Activated naive CD8-positive, alpha-beta T cell treated with anti-CD3 and anti-CD28 coated beads, Interleukin-2, amount 50 U/mL, for 24 hours (primary cell): ENCODE data around the gene INHBB.
"Not testable (repeated sequence)": the region's sequence is repeated elsewhere in the genome, so short reads cannot be mapped to it uniquely, and the experiment has no call there.

Experiments used
- ATAC-seq: fragments of 150-1000 bp; cut with Tn5 transposase; one replicate; pipeline ENCODE4 v1.10.0; 2021
- DNase-seq: peaks from one replicate; pipeline ENCODE4 v3.0.0; 2021
- H3K27ac Mint-ChIP-seq: one replicate; pipeline ENCODE4 v1.8.0; 2021; ENCODE audit warnings: mild to moderate bottlenecking, mixed read lengths
- H3K27me3 Mint-ChIP-seq: one replicate; pipeline ENCODE4 v1.8.0; 2021; ENCODE audit warnings: mixed read lengths
- H3K36me3 Mint-ChIP-seq: one replicate; pipeline ENCODE4 v1.8.0; 2021; ENCODE audit warnings: low read depth, mixed read lengths
- H3K4me1 Mint-ChIP-seq: one replicate; pipeline ENCODE4 v1.8.0; 2021; ENCODE audit warnings: mixed read lengths
- H3K4me3 Mint-ChIP-seq: one replicate; pipeline ENCODE4 v1.8.0; 2021; ENCODE audit warnings: mild to moderate bottlenecking, moderate library complexity, mixed read lengths
- H3K9me3 Mint-ChIP-seq: one replicate; pipeline ENCODE4 v1.8.0; 2021; ENCODE audit warnings: mixed read lengths

The INHBB gene

DNA sequence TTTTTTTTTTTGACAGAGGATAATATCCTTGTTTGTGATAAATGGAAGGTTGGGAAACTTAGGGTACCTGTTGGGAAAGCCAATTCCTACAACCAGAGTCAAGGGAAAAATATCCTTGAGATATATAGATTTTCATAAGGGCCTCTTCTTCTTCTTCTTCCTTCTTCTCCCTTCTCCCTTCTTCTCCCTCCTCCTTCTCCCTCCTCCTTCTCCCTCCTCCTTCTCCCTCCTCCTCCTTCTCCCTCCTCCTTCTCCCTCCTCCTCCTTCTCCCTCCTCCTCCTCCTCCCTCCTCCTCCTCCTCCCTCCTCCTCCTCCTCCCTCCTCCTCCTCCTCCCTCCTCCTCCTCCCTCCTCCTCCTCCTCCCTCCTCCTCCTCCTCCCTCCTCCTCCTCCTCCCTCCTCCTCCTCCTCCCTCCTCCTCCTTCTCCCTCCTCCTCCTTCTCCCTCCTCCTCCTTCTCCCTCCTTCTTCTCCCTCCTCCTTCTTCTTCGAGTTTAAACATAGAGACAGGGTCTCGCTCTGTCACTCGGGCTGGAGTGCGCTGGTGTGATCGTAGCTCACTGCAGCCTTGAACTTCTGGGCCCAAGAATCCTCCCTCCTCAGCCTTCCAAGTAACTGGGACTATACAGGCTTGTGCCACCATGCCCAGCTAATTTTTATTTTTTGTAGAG, 24.9 kb upstream of the INHBB start:
- H3K27me3 Mint-ChIP-seq, ATAC-seq, DNase-seq, H3K9me3 Mint-ChIP-seq, H3K36me3 Mint-ChIP-seq, H3K4me3 Mint-ChIP-seq, H3K4me1 Mint-ChIP-seq, H3K27ac Mint-ChIP-seq: not testable (repeated sequence)

DNA sequence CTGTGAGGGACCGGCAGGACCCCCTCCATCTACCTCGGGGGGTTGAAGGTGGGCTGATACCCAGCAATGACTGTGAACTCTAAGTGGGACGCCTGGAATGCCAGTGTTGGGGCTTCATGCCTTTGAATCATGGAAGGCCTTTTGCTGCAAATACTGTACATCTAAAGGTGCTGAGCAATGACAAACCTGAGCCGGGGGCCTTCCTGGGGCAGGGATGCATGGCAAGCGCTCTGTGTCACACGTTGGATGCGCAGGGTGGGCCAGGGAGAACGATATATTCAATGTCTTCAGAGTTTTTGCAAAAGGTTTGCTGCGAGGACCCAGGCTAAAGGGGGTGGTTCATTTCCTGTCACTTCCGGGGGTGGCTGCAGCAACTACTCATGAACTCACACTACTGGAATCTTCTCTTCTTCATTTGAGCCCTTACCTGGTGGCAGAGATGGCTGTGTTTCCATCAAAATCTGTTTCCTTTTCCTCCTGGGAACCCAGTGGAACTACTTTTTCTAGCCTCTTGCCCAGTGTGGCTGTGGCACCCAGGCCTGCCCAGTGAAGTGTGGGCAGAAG, 24.1 kb upstream of the INHBB start:
- Mint-ChIP-seq H3K4me1 (peaks cover 3% of the 10 kb centered on the region), H3K27ac (no peak overlapping the region), H3K27me3 (no peaks in the 10 kb centered on the region), H3K4me3 (no peak overlapping the region), H3K9me3 (no peaks in the 10 kb centered on the region), H3K36me3 (no peaks in the 10 kb centered on the region)
- no peak for ATAC-seq
- DNase-seq: no peak

DNA sequence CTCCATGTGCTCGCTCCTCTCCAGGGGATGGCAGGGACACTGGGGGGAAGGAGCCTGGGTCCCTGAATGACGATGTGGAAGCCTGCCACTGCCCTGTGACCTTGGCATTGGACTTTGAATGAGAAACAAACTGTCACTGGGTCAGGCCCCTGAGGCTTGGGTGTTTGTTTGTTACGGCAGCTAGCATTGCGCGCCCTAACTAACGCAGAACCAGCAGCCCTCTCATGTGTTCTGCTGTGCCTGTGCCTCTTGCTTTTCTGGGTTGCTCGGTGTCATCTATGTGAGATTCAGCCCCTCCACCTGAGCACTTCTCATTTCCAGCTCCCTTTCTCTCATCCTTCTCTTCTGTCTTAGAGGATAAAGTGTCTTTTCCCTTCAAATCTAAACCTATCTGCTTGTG, 23.6 kb upstream of the INHBB start:
- no peak overlapping the region for H3K4me3 Mint-ChIP-seq
- ATAC-seq: no peak
- H3K9me3 Mint-ChIP-seq: no peaks in the 10 kb centered on the region
- peaks cover 3% of the 10 kb centered on the region for H3K4me1 Mint-ChIP-seq
- H3K27ac Mint-ChIP-seq: no peak overlapping the region
- no peak for DNase-seq
- H3K36me3 Mint-ChIP-seq: no peaks in the 10 kb centered on the region
- H3K27me3 Mint-ChIP-seq: no peaks in the 10 kb centered on the region

DNA sequence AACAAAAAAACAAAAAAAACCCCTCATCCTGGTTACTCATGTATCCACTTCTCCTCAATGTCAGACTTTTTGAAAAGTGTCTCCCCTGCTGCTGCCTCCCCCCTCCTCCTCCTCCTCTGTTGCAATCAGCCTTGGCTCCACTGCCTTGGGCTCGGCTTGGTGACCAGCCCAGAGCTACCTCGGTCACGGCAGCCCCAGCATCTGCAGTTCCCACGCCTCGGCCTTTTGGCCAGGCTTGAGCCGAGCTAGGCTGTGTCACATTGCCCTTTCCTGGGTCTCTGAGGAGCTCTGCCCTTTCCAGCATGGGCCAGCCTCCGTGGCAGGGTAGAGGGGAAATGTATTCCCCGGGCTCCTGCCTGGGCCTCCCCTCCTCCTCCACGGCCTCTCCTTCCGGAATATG, 22.7 kb upstream of the INHBB start:
- Mint-ChIP-seq H3K27me3 (peaks cover 1% of the 10 kb centered on the region), H3K4me3 (no peak overlapping the region), H3K36me3 (no peaks in the 10 kb centered on the region), H3K4me1 (peaks cover under 1% of the 10 kb centered on the region), H3K9me3 (no peaks in the 10 kb centered on the region), H3K27ac (no peak overlapping the region)
- ATAC-seq: no peak
- no peak for DNase-seq

DNA sequence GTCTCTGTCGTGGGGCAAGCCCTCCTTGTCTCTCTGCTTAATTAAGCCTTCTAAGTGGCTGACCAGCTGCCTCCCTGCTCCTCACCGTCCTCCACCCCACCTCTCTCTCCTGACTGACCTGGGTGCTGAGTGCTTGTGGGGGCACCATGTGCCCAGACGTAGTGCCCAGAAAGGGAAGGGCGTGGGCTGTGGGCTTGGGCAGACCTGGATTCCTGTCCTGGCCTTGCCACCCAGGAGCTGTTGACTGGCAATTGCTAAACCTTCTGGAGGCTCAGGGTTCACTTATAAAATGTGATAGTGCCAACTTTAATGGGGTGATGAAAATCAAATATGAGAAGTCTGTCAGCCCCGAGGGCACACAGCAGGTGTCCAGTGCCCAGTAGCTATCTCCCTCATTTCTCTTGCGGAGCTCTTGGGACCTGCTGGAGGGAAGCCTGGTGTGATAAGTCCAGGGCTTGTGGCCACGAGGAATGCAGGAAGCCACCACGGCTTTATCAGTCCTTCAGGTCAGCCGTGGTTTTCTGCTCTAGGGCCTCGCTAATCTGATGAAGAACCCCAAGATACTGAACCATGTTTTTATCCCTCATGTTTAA, 22.0 kb upstream of the INHBB start:
- ATAC-seq (no peak), DNase-seq (no peak)
- no peaks in the 10 kb centered on the region for H3K36me3 Mint-ChIP-seq
- no peaks in the 10 kb centered on the region for H3K4me1 Mint-ChIP-seq
- H3K9me3 Mint-ChIP-seq: no peaks in the 10 kb centered on the region
- H3K27ac Mint-ChIP-seq: no peak overlapping the region
- peaks cover 1% of the 10 kb centered on the region for H3K27me3 Mint-ChIP-seq
- no peak overlapping the region for H3K4me3 Mint-ChIP-seq

DNA sequence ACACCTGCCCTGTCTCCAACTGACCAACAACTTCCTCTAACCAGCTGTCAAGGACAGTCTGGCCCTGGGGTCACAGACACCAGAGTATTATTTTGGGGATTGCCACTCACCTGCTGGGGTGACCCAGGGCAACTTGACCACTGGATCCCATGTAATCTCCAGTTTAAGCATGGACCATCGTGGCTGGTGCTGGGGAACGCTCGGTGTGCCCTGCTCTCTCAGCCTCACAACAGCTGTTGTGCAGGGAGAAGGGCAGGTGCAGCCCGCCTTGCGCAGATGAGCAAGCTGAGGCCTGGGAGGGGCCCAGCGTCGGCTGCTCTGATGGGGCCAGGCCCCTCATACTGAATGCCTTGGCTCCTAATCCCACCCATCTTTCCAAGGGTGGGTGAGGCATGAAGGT, 21.0 kb upstream of the INHBB start:
- Mint-ChIP-seq H3K36me3 (no peaks in the 10 kb centered on the region), H3K4me1 (no peaks in the 10 kb centered on the region), H3K27ac (no peak overlapping the region), H3K27me3 (peaks cover 1% of the 10 kb centered on the region), H3K9me3 (no peaks in the 10 kb centered on the region), H3K4me3 (no peak overlapping the region)
- ATAC-seq (no peak), DNase-seq (no peak)

DNA sequence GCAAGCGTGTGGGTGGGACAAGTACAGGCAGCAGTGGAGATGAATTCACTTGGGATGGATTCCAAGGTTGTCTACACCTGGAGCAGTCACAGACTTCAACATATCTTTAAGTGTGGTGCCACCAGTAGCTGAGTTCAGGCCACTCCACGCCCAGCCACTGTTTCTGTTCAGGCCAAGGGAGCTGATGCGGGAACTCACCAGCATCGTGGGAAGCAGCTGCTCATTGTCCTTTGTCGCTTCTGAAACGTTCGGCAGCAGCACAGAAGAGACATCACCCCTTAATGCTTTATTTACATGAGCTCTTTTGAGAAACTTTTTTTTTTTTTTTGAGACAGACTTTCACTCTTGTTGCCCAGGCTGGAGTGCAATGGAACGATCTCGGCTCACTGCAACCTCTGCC, 19.9 kb upstream of the INHBB start:
- no peak overlapping the region for H3K27ac Mint-ChIP-seq
- H3K4me3 Mint-ChIP-seq: no peak overlapping the region
- H3K27me3 Mint-ChIP-seq: peaks cover 3% of the 10 kb centered on the region
- DNase-seq (no peak), ATAC-seq (no peak)
- no peaks in the 10 kb centered on the region for H3K4me1 Mint-ChIP-seq
- no peaks in the 10 kb centered on the region for H3K36me3 Mint-ChIP-seq
- no peaks in the 10 kb centered on the region for H3K9me3 Mint-ChIP-seq

DNA sequence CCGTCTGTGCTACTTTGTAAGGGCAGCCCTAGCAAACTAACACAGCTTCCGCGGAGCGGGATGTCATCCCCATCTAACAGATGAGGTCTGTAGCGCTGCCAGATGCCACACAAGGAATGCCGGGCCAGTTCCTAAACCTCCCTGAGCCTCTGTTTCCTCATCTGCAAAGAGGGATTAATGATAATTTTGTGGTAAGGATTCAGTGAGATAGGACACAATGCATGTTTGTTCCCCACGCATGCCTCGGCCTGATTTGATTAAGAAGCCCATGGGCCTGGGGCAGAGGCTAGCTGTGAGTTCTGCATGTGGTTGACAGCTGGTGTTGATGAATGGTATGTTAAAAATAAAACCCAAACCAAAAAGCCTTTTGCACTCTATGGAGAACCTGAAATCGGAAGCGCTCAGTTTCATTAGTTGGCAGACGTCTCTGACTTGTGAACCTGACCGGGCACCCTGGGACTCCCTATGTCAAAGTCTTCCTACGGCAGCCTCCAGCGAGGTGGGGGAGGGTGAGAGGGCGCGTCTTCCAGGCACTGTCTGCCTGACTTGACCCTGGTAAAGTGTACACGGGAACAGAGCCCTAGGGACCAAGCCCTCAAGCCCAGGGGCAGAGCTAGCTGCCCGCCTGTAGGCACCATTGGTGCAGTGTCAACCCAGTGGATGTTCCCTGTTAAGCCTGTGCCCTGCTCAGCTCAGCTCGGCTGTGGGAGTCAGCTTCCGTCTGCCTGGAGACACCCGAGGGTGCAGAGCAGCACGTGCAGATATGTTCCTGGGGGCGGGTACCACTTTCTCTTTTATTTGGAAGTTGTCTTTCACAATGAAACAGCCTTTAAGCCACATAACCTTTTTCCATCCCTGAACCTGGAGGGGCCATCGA, 14.8 kb upstream of the INHBB start:
- no peaks in the 10 kb centered on the region for H3K9me3 Mint-ChIP-seq
- no peak overlapping the region for H3K4me3 Mint-ChIP-seq
- ATAC-seq (no peak), DNase-seq (no peak)
- no peaks in the 10 kb centered on the region for H3K4me1 Mint-ChIP-seq
- H3K36me3 Mint-ChIP-seq: no peaks in the 10 kb centered on the region
- no peak overlapping the region for H3K27ac Mint-ChIP-seq
- peaks cover 11% of the 10 kb centered on the region for H3K27me3 Mint-ChIP-seq

DNA sequence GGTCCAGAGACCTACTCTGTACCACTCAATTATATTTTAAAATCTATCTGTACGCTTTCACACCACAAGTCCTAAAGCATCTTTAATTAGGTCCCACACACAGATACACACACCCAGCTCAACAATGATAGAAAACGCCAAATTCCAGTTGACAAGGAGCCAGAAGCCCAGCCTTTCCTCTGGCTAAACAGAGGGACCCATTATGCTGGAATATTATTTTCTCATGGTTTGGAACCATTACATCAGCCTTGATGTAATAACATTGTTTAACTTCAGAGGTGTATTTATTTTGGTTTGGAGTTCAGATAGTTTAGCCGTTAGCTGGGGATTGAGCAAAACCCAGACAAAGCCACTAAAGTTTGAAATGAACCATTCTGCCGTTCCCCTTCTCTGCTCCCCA, 14.0 kb upstream of the INHBB start:
- ATAC-seq: no peak
- Mint-ChIP-seq H3K27me3 (peaks cover 14% of the 10 kb centered on the region), H3K9me3 (no peaks in the 10 kb centered on the region), H3K27ac (no peak overlapping the region), H3K36me3 (no peaks in the 10 kb centered on the region), H3K4me1 (no peaks in the 10 kb centered on the region), H3K4me3 (no peak overlapping the region)
- no peak for DNase-seq

DNA sequence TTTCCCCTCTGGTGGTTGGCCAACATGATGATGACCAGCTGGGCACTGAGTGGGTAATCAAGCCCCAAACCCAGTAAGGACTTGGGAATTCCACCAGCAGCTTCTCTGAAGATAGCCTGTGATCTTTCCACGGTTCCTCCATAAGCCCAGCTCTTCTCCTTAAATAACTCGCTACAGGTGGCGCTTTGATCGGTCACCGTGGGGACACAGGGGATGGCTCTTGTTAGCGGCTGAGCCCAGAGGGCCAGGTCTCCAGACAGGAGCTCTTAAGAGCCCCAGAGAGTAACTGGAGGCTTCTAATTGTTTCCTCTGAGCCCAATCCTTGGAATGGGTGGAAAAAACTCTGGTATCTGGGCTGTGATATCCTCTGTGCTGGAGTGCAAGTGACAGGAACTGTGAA, 13.6 kb upstream of the INHBB start:
- H3K27ac Mint-ChIP-seq: no peak overlapping the region
- no peak overlapping the region for H3K4me3 Mint-ChIP-seq
- no peak for DNase-seq
- no peaks in the 10 kb centered on the region for H3K36me3 Mint-ChIP-seq
- no peaks in the 10 kb centered on the region for H3K4me1 Mint-ChIP-seq
- peaks cover 17% of the 10 kb centered on the region for H3K27me3 Mint-ChIP-seq
- ATAC-seq: no peak
- no peaks in the 10 kb centered on the region for H3K9me3 Mint-ChIP-seq

DNA sequence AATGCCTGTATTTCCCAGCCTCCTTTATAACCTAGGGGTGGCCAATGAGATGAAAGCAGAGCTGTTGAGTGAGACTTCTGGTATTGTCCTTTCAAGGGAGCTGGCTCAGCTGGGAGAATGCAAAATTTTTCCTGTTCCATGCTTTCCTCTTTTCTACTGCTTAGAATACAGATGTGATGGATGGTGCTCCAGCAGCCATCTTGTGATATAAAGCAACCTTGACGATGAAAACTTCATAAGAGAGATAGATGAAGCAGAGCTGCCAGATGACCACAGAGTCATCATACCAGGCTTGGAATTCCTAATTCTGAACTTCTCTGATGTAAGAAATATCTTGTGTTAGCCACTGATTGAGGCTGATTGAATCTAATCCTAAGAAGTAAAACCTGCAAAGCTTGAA, 11.9 kb upstream of the INHBB start:
- no peak overlapping the region for H3K27ac Mint-ChIP-seq
- ATAC-seq (no peak), DNase-seq (no peak)
- peaks cover 23% of the 10 kb centered on the region for H3K27me3 Mint-ChIP-seq
- no peaks in the 10 kb centered on the region for H3K9me3 Mint-ChIP-seq
- H3K4me3 Mint-ChIP-seq: no peak overlapping the region
- no peaks in the 10 kb centered on the region for H3K36me3 Mint-ChIP-seq
- no peaks in the 10 kb centered on the region for H3K4me1 Mint-ChIP-seq

DNA sequence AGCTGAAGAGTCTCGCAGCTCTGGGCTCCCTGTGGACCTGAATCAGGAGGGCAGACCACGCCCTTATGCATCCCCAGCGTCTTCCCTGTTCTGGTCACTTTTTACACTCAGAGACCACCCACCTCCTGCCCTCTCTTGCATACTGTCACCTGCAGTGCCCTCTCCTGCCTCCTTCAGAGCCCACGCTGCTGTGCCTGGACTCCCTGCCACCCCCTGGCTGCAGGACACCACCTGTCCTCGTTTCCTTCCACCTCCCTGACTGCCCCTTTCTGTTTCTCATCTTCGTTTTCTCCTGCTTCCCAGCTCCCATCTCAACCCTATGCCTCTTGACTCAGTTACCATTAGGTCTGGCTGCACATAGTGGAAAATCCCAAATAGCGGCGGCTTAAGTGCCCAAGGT, 9.2 kb upstream of the INHBB start:
- no peak overlapping the region for H3K27ac Mint-ChIP-seq
- no peaks in the 10 kb centered on the region for H3K9me3 Mint-ChIP-seq
- DNase-seq (no peak), ATAC-seq (no peak)
- H3K27me3 Mint-ChIP-seq: peaks cover 31% of the 10 kb centered on the region
- no peak overlapping the region for H3K4me3 Mint-ChIP-seq
- no peaks in the 10 kb centered on the region for H3K36me3 Mint-ChIP-seq
- no peaks in the 10 kb centered on the region for H3K4me1 Mint-ChIP-seq

DNA sequence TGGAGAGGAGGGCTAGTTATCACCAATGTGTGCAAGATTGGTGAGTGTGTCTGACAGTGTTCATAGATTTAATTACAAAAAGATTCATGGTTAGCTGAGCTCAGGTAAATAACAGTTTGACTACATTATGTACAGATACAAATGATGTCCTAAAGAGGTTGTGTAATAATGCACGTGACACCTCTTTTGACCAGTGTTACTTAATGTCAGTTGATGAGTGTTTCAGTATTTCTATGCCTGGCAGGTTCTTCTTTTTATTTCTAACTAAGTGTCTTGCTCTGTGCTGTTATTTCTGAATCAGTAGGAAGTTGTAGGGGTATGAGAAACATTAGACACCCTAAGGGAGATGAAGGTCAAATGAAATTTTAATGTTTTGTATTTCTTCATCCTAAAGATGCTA, 7.9 kb upstream of the INHBB start:
- ATAC-seq (no peak), DNase-seq (no peak)
- Mint-ChIP-seq H3K27ac (no peak overlapping the region), H3K9me3 (no peaks in the 10 kb centered on the region), H3K4me3 (no peak overlapping the region), H3K36me3 (no peaks in the 10 kb centered on the region), H3K4me1 (peaks cover 2% of the 10 kb centered on the region), H3K27me3 (peaks cover 42% of the 10 kb centered on the region)

DNA sequence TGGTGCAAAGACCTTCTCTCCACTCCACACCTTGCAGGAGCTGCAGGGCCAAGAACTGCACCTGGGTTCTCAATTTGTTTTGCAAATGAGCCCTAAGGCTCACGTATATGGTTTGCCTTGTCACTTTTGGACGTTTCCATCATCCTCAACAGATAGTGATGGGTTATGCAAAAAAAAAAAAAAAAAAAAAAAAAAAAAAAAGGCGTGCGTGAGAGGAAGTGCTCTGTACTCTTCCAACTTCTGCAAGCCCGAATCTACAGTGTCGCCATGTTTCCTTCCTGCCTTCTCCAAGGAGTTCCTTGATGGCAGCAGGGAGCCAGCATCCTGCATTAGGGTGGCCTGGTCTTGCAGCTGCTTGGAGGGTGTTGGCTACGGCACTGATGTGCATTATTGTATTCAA, 4.0 kb upstream of the INHBB start:
- Mint-ChIP-seq H3K4me3 (no peak overlapping the region), H3K27ac (no peak overlapping the region), H3K27me3 (peaks cover 43% of the 10 kb centered on the region), H3K36me3 (no peaks in the 10 kb centered on the region), H3K4me1 (peaks cover 13% of the 10 kb centered on the region), H3K9me3 (no peaks in the 10 kb centered on the region)
- ATAC-seq: no peak
- no peak for DNase-seq

DNA sequence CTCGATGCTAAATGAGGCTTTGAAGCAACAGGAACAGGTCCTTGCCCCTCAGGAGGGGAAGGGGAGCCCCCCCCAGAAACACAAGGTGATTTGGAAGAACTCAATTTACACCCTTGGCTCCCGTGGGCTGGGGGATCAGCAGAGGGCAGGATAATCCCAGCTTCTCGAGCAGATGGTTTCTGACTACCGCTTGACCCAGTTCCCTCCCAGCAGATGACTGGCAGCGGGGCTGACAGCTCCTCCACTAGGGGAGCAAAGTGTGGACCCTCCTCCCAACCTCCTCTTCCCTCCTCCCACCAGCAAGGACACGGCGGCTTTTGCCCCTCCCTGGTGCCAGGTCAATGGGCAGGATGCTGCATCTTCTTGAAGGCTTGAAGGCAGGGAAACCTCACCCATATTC, 3.5 kb upstream of the INHBB start:
- H3K9me3 Mint-ChIP-seq: no peaks in the 10 kb centered on the region
- DNase-seq (no peak), ATAC-seq (no peak)
- peaks cover 17% of the 10 kb centered on the region for H3K4me1 Mint-ChIP-seq
- H3K27me3 Mint-ChIP-seq: peaks cover 45% of the 10 kb centered on the region
- no peaks in the 10 kb centered on the region for H3K36me3 Mint-ChIP-seq
- no peak overlapping the region for H3K4me3 Mint-ChIP-seq
- H3K27ac Mint-ChIP-seq: no peak overlapping the region
